HG03439 (cell line): ENCODE results near the gene CEBPA.
"Not testable (repeated sequence)": the region's sequence is repeated elsewhere in the genome, so short reads cannot be mapped to it uniquely, and the experiment has no call there.

Experiments used
- ATAC-seq: cut with Tn5 transposase; IDR thresholded peaks from one replicate; pipeline ENCODE4 v1.9.1; 2021; ENCODE audit warnings: mild to moderate bottlenecking, moderate library complexity; ENCODE audit not compliant: unreplicated experiment

The CEBPA gene

GRCh38 chr19:33301144-33301899, 1.0 kb downstream of the CEBPA start:
- ATAC-seq: no peak

- ATAC-seq: no peak
Observed at GRCh38 chr19:33300894-33301143, 1.5 kb downstream of the CEBPA start.

GRCh38 chr19:33300009-33300893, 2.1 kb downstream of the CEBPA start:
- ATAC-seq: no peak

- ATAC-seq: no peak
Observed at GRCh38 chr19:33299051-33299688, 3.2 kb downstream of the CEBPA start.

DNA sequence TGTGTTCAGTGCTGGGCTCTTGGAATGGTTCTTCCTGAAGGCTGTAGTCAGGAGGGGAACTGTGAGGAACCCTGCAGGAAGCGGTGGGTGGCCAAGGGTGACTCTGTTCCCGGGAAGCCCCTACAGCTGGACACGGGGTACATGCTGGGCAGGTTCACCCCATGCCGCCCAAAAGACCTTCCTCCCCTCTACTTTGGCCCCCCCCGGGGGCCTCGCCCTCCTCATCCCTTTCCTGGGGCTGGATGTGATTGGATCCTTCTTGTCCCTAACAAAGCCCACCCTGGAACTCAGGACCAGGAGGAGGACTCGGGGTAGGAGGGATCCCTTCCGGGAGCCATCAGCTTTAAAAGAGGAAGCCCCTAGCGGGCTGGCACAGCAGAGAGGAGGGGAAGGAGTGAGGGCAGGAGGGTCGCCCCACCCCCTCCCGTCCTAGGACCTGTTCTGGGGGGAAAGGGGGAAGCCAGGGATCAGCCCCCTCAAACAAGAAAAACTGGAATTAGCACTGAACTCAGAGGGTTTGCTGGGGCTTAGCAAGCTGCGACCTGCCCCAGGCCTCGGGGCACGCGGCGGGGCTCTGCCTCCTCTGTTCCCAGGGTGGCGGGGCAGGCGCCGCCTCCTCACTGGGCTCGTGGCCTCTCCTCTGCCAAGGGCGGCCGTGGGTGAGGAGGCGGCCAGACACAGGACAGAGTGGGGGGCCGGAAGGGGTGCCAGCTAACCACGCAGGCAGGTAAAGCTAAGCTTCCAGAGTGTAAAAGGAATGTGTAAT, 4.0 kb downstream of the CEBPA start:
- ATAC-seq: no peak

DNA sequence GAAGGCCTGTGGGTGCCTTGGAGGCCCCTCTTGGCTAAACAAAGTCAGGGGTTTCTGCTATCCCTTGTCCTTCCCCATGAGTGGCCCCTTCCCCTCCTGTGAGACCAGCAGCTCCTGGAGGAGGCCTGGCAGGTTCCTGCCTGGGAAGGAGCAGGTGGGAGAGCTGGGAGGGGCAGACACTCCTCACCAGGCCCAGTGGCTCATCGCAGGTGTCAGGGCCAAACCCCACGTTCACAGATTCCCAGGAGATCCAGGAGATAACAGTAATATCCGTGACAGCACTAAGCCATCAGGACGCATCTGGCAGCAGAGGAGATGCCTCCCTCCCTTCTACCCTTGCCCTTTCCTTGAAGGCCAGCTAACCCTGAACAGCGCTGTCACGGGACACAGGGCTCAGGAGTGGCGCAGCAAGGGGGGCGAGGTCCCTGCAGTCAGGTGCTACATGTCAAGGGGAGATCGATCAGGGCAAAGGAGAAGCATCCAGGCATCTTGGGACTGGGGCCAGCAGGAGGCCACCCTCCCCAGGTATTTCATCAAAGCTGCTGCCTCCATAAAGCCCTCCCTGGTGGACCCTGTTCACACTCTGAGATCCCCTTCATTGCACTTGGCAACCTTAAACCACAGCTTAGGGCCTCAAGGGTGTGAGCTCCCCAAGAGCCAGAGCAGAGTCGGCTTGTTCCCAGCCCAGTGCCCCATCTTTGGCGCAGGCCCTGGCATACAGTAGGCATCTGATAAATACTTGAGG, 4.8 kb downstream of the CEBPA start:
- no peak for ATAC-seq

GRCh38 chr19:33296488-33296971, 5.8 kb downstream of the CEBPA start:
- no peak for ATAC-seq

GRCh38 chr19:33295621-33296487, 6.5 kb downstream of the CEBPA start:
- ATAC-seq: no peak

GRCh38 chr19:33295046-33295445, 7.3 kb downstream of the CEBPA start:
- not testable (repeated sequence) for ATAC-seq

DNA sequence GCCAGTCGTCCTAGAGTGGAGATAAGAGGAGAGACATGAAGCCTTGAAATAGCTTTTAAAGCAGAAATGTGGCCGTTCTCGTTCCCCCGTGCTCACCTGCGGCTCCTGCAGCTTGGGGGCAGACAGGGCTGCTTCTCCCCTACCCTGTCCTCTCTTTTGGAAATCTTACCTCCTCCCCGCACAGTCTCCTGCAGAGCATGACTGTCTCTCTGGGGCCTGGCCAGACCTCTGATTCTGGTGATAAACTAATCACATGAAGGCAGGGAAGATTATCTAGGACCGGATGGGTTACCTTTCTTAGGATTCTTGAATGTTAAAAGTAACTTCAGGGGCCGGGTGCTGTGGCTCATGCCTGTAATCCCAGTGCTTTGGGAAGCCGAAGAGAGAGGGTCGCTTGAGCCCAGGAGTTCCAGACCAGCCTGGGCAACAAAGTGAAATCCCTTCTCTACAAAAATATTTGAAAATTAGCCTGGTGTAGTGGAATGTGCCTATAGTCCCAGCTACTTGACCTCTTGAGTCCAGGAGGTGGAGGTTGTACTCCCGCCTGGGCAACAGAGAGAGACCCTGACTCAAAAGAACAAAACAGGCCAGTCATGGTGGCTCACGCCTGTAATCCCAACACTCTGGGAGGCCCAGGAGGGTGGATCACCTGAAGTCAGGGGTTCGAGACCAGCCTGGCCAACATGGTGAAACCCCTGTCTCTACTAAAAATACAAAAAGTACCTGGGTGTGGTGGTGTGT, 8.1 kb downstream of the CEBPA start:
- no peak for ATAC-seq

DNA sequence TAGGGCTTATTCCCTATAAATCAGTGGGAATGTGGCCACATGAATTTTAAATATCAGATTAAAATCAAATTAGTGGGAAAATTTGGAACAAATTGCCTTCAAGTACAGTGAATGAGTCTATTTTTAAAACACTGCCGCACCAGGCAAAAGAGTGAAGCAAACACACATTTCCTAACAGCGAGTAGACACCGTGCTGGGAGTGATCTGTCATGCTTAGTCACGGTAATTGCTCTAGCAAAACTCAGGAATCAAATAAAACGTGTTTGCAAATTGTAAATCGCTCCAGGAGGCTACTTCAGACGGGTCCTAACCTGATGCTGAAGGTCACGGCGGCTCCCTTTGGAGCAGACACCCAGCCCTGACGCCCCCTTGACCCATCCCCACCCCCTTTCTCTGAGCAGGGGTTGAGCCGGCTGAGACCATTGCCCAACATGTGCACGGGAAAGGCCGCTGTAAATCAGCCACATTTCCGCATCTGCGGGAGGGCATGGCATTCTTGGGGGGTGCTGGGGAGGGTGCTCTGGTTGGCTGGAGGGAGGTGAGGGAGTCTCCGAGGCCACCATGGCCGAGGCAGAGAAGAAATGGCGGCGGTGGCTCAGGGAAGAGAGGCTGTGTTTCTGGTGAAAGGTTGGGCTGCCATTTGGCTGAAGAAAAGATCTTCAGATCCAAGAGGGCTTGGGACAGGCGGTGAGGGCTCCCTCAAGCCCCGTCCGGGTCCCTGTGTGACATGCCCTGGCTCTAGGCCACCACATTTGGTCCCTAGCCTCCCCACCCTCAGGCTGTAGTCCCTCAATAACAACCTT, 8.9 kb downstream of the CEBPA start:
- no peak for ATAC-seq

DNA sequence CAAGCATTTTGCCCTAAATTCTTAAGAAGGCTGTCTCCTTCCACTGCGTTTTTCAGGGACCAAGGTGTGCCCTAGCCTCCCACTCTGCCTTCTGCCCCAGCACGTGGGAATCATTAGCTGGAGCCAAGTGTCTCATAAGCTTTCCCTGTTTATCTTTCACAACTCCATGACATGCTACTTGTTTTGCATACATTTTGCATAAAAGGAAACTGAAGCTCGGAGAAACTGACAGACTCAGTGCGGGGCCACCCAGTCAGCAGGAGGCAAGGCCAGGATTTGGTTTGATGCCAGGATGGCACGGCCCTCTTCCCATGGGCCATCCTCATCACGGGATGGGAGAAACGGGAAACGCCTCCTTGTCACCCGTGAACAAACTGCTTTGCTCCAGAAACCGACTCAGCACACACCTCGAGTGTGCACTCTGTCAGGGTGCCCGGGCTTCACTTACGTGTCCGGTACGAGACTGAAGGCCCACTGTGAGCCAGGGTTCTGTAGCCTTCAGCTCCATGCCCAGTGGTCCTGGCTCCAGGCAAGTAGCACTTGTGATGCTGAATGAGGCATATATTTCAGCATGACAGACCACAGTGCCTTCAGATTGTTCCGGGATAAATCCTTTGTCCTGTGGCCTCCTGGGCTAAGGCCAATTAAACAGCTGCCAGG, 9.6 kb downstream of the CEBPA start:
- no peak for ATAC-seq

DNA sequence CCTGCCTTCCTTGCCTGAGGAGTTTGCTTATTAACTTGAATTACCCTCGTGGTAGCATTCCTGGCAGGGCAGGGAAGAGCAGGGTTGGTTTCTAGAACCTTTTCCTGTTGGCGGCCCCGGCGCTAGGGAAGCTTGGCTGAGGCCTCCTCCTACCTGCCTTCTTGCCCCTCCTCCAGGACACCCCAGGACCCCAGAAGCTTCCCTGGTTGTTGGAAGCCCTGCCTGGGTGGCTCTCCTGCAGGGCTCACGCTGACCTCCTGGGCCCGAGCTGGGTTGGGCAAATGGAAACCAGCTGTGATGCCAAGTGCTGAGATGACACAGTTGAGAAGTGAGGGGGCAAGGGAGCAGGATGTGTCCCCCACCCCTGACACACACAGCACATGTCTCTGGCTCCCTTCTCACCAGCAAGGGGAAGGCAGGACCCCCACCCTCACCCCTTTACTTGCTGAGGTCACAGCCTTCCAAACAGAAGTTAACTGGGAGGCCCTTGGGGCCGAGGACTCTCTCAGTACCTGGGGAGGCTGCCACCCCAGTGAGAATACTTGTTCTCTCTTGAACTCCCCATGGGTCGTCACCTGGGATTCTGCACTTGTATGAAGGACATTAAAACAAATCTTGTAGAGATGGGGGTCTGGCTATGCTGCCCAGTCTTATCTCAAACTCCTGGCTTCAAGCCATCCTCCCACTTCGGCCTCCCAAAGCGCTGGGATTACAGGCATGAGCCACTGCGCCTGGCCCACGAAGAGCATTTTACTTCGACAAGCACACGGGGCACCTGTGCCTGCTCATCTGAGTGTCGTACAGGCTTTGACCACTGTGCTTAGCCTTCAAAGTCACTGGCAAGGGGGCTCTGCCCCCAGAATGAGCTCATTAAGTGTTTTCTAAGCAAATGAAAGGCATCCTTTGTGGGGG, 10.5 kb downstream of the CEBPA start:
- no peak for ATAC-seq

- no peak for ATAC-seq
Observed at GRCh38 chr19:33290956-33291622, 11.2 kb downstream of the CEBPA start.

GRCh38 chr19:33290082-33290815, 12.1 kb downstream of the CEBPA start:
- no peak for ATAC-seq
